GM19099 (cell line): ENCODE results near the gene KIF25.

Experiments used
- POLR2A ChIP-seq: IDR thresholded peaks from 3 replicates; pipeline ENCODE4 v1.6.1; 2011; ENCODE audit warnings: low read depth; ENCODE audit not compliant: insufficient read length; ENCODE audit errors: extremely low read depth

Gene KIF25

GRCh38 chr6:167997642-167998041 is at the start of gene KIF25:
Gene KIF25, plus strand, starts transcription at chr6:167997671. Its CDS starts 31,915 bp downstream, at chr6:168029586.
- no peak for TF ChIP-seq POLR2A

DNA sequence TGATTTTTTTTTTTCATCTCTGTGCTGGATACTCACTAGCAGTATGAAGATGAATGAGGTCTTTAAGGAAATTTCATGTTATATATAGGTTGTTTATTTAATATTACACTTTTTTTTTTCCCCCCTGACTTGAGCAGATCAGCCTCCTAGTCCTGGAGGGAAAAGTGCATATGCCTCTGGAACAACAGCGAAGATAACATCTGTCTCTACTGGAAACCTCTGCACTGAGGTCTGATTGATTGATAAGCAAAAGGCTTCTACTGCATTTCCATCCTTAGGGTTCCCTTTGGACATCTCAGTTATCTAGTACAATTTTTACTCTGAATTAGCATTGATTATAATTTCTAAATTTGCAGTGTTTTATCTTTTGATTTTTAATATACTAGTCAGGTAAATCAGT is 49.8 kb upstream of the KIF25 start:
- no peak for TF ChIP-seq POLR2A

- no peak for TF ChIP-seq POLR2A
Observed at GRCh38 chr6:167948716-167949115, 48.8 kb upstream of the KIF25 start.

DNA sequence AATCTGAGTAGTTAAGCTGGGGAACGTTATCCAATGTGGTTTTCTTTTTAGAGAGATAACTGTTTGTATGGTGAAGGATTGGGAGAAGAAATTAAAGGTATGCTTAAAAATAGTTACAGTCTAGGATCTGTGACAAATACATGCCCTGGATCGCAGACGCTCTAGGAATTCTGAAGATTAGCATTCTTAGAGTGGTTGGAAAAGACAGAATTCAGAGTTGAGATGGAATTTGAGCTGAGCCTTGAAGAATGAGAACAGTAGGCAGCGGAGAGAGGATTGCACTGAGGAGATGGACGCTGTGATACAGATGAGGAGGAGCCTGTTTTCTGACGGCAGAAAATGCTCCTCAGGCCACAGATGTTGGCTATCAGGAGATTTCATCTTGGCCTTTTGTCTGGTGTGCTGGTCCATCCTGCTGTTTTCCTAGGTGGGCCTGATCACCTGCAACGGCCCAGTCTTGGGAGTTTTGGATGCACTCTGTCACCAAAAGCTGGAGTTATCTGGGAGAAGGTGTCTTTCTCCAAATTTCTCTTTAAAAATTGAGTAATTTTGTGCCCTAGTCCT is 48.3 kb upstream of the KIF25 start:
- TF ChIP-seq POLR2A: no peak

DNA sequence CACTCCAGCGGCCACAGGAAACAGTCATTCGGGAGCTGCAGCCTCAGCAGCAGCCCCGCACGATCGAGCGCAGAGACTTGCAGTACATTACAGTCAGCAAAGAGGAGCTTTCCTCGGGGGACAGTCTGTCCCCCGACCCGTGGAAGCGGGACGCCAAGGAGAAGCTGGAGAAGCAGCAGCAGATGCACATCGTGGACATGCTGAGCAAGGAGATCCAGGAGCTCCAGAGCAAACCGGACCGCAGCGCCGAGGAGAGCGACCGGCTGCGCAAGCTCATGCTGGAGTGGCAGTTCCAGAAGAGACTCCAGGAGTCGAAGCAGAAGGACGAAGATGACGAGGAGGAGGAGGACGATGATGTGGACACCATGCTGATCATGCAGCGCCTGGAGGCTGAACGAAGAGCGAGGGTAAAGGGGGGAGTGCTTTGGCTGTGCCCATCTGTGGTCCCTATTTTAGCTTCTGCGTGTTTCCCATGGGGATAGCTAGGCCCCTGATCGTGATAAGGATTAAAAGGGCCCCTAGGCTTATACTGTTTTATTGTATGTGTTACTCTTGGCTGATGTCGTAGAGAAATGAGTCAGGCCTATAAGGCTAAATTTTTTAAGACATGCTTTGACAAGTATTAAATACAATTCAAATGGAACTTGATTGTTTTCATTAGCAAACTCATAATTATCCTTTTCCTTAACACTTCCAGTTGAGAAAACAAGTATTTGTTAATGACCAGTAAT is 45.5 kb upstream of the KIF25 start:
- TF ChIP-seq POLR2A: no peak

DNA sequence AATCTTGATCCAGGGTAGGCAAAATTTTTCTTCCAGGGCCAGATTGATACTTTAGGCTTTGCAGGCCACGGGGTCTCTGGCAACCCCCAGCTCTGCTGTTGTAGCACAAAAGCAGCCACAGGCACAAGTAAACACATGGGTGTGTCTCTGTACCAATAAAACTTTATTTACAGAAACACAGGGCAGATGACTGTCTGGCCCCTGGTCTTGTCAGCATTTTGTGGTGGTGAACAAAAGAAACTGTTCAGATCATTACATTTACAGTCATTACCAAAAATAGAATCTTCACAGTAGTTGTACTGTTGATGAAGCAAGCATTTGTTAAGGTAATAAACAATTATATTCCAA is 45.0 kb upstream of the KIF25 start:
- TF ChIP-seq POLR2A: no peak

DNA sequence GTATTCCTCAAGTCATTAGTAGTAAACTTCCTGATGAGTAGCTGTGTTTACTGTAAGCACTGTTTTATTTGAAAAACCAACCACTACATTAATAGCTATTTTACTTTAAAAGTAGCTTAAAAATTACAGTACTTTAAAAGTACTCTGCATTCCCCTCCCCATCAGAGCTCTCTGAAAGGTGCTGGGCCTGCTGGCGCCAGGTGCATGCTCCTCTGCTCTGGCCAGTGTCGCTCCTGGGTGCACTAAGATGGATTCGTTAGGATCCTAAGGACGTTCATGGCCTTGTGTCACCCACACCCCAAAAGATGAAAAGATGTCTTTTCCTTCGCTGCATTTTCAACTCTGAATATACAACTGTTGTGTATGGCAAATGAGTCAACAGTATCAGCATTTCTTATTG is 43.9 kb upstream of the KIF25 start:
- TF ChIP-seq POLR2A: no peak

GRCh38 chr6:167954151-167954550 is 43.3 kb upstream of the KIF25 start:
- TF ChIP-seq POLR2A: no peak

DNA sequence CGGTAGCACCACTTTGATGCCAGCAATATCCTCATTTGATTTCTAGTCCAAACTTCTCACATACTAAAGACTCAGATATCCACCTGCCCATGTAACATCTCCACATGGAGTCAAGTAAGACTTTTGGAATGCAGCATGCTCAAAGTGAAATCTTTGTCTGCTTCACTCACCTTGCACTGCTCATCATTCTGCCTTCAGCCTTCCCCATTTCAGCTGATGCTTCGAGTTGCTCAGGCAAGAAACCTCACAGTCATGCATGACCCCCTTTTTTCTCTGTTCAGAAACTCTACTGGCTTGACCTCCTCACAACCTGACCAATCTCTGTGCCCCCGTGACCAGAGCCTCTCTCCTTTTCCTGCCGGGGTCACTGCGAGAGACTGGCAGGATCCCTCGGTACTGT is 41.0 kb upstream of the KIF25 start:
- no peak for TF ChIP-seq POLR2A

DNA sequence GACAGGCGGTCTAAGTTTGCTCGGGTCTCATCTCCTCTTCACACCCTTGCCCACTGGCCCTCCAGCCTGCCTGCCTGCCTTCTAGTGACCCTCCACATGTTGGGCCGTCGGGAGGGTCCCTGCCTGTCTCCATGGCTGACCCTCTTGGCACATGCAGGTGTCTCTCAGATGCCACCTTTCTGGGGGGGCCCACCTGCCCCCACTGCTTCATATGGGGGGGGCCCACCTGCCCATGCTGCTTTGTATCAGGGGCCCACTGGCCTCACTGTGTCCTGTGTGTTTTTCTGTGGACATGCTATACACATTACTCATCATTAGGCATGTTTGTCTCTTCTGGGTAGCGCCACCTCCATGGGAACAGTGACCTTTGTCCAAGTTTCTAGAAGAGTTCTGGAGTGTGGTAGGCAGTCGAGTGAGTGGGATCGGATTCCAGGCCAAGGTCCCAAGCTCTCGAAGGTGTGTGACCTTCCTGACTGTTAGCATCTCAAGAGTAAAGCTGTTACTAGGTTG is 40.4 kb upstream of the KIF25 start:
- no peak for TF ChIP-seq POLR2A

DNA sequence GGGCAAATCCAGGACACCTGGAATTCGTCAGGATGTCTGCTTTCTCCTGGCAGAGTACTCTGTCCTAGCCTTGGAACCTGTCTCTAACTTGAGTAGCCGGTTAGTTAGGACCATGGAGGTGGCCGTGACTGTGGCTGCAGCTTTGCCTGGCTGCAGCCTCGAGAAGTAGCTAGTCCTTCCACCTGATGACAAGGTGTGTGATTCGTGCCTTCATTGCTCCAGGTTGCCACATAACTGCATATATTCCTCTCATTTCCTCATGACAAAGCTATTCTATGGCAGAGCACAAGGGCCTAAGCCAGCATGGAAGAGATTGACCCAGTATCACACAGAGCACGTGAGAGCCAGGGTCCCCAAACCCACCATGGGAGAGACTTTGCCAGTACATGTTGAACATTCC is 39.8 kb upstream of the KIF25 start:
- TF ChIP-seq POLR2A: no peak

DNA sequence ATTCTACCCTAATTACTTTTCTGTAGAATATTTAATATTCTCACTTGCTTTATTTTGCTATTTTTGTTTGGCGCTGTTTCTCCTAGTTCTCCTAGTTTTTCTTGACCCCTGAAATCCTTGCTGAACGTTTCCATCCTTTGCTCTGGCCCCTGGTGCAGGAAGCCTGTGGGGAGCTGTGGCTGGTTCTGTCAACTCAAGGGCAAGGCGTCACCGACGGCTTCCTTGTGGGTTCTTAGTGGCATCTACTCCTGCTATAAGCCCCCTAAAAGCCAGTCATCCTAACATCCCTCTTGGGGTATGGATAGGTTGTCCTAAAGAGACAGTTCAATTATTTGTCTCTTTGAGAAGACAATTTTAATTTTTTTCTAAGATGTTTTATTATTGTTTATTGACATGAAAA is 36.9 kb upstream of the KIF25 start:
- TF ChIP-seq POLR2A: no peak

GRCh38 chr6:167962711-167963110 is 34.8 kb upstream of the KIF25 start:
- TF ChIP-seq POLR2A: no peak

GRCh38 chr6:167963589-167964057 is 33.8 kb upstream of the KIF25 start:
- TF ChIP-seq POLR2A: no peak

DNA sequence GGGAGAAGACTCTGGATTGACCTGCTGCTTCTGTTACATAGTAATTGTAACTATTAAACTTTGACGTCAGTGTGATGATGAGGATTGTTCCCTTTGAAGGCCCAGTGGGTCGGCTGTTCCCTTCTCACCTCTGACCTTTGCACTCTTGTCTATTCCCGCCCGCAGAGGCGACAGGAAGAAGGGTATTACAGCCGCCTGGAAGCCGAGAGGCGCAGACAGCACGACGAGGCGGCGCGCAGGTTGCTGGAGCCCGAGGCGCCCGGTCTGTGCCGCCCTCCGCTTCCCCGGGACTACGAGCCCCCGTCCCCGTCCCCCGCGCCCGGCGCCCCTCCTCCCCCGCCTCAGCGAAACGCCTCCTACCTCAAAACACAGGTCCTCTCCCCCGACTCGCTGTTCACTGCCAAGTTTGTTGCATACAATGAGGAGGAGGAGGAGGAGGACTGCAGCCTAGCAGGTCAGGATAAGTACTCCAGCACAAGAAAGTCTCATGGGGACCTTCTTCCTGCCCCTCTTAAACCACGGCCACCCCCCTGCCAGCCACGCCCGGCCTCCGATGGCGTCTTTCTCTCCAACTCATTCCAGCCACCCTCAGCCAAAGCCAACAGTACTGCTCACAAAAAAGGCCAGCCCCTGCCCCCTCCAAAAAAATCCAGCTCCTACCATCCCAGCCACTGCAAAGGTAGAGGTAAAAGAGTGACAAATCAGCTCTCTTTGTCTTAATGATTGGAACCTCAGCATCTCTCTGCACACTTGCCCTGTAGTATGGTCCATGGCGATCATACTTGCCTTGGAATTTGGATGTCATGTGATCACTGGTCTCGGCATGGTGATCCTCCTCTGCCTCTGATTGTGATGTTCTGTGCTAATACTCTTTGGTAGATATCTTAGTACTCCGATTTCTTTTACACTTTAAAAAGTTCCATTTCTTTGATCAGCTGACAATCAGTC is 31.6 kb upstream of the KIF25 start:
- TF ChIP-seq POLR2A: no peak

DNA sequence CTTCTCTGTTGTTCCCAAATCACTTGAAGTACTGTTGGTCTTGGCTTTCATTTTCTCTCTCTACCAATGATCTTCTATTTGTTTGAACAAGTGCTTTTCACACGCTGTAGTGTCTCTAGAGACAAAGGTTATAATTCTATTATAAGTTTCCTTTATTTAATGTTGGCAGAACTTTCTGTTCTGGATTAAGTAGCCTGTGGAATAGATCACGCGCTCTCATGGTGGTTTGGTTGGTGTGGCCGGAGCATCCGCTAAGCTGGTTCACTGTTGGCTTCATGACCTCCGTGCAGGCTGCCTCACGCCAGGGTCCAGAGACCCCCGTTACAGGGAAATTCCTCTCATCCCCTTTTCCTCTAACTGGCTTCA is 30.9 kb upstream of the KIF25 start:
- TF ChIP-seq POLR2A: no peak

DNA sequence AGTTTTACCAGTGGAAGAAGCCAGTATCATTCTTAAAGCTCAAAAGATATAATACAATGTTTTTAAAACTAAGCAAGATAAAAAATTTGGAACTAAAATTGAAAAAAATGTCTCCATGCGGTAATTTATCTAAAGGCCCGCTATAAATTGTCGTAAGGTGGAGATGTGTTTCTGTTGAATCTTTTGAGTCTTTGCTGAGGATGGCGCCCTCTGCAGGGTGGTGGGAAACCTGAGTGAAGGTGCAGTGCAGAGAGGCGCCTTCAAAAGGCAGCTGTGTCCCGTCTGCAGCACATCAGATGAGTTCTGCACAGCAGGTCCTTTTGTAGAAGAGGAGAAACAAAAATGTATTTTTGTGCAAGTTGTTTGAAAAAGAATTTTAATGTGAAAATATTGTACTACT is 29.4 kb upstream of the KIF25 start:
- TF ChIP-seq POLR2A: no peak
